HUES6 (cell line): ENCODE measurements around the gene NUDT22.

Source experiments
- H3K27ac ChIP-seq: 2 replicates; pipeline ENCODE4 v1.7.0; 2013; ENCODE audit warnings: low read depth, mild to moderate bottlenecking, low read length, inconsistent platforms
- H3K27me3 ChIP-seq: 2 replicates; pipeline ENCODE4 v1.6.1; 2013; ENCODE audit warnings: low read length; ENCODE audit not compliant: control insufficient read depth, insufficient read depth
- H3K36me3 ChIP-seq: 2 replicates; pipeline ENCODE4 v1.6.1; 2013; ENCODE audit warnings: low read length; ENCODE audit not compliant: control insufficient read depth, insufficient read depth
- H3K4me1 ChIP-seq: 2 replicates; pipeline ENCODE4 v1.6.1; 2013; ENCODE audit warnings: low read length; ENCODE audit not compliant: control insufficient read depth, insufficient read depth
- H3K4me3 ChIP-seq: 2 replicates; pipeline ENCODE4 v1.5.1; 2013; ENCODE audit warnings: low read depth, low read length
- H3K9ac ChIP-seq: one replicate; pipeline ENCODE4 v1.6.1; 2013; ENCODE audit warnings: mild to moderate bottlenecking, low read length
- H3K9me3 ChIP-seq: 2 replicates; pipeline ENCODE4 v1.6.1; 2013; ENCODE audit warnings: low read depth, low read length; ENCODE audit not compliant: control insufficient read depth, insufficient read depth

Gene NUDT22, protein sequence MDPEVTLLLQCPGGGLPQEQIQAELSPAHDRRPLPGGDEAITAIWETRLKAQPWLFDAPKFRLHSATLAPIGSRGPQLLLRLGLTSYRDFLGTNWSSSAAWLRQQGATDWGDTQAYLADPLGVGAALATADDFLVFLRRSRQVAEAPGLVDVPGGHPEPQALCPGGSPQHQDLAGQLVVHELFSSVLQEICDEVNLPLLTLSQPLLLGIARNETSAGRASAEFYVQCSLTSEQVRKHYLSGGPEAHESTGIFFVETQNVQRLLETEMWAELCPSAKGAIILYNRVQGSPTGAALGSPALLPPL

DNA sequence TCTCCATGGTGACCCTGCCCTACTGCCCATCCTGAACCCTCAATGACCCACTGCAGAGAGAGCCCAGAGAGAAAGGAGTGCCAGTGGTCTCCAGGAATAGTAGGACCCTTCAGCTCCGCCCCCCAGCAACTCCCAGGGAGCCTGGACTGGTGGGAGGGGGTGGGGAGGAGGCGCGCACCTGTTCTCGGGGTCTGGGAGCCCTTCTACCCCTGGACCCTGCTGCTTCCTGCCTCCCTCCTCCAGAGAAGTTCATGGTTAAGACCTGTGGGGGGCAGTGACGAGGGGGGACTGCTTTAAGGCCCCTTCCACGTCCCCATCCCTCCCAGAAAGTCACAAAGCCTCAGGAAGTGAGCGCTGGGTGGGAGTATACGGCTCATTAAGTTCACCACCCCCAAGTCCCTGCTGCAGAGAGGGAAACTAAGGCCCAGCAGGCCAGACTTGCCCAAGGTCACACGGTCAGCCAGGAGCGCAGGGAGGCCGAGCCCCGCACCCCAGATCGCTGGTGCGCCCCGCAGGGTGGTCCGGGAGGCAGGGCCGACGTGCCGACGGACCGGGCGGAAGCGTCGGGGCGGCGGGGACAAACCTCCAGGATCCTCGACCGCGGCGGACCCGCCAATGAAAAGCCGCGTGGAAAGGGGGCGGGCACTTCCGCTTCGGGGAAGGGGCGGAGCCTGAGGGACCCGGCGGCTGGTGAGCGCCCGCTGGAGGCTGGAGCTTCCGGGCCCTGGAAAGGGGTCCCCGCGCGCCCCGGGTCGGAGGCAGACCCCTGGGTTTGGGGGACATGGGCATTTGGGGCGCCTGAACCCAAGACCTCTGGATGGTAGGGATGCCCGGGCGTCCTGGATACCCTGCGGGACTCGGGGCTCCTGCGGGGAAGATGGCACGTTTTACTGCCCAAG lies at the start of gene NUDT22, which contains the start of gene TRPT1:
NUDT22 (plus strand) TSS at position 667 of the 899 bp plus-strand sequence. CDS start 379 bp downstream, outside the sequence.
TRPT1 (minus strand) TSS at position 579 of the 899 bp plus-strand sequence; CDS start at position 253, 326 bp downstream.
- H3K36me3 ChIP-seq: peaks cover 22% of the 10 kb centered on the region
- peak within 1 kb of the TSS; percentile 92 for H3K4me3 ChIP-seq
- no peaks in the 10 kb centered on the region for H3K27me3 ChIP-seq
- H3K4me1 ChIP-seq: peaks cover 19% of the 10 kb centered on the region
- no peaks in the 10 kb centered on the region for H3K9me3 ChIP-seq
- peak within 1 kb of the TSS; percentile 83 for H3K9ac ChIP-seq
- peak within 1 kb of the TSS; percentile 59; the same call in 1 of the 2 replicates for H3K27ac ChIP-seq

DNA sequence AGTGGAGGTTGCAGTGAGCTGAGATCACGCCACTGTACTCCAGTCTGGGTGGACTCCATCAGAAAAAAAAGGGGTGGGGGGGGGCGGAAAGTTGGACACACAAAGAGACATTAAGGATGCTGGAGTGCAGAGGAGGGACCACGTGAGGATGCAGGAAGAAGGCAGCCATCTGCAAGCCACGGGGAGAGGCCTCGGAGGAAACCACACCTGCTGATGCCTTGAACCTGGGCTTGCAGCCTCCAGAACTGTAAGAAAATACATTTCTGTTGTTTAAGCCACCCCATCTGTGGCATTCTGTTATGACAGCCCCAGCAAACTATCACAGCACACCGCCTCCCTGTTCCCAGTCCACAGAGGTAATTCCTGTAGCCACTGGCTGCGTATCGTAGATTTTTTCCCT lies 49.3 kb upstream of the NUDT22 start:
- Histone ChIP-seq H3K9ac (no peak overlapping the region), H3K27me3 (no peaks in the 10 kb centered on the region), H3K9me3 (peaks cover 14% of the 10 kb centered on the region), H3K27ac (no peak overlapping the region), H3K4me3 (no peak overlapping the region), H3K36me3 (peaks cover 8% of the 10 kb centered on the region; the same call in 1 of the 2 replicates), H3K4me1 (peaks cover 6% of the 10 kb centered on the region)

DNA sequence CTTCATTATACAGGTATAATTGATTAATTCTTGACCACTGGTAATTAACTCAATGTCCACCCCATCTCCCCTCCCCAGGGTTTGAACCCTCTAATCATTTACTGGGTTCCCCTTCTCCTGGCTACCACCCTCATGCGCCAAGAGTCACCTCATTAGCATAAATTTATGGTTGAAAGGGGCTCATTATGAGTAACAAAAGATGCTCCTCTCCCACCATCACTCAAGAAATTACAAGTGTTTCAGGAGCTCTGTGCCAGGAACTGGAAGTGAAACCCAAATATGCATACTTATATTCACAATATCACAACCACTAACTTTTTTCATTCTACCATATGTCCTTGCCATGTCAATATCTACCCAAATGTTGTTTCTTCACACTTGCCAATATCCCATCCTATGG lies 47.9 kb upstream of the NUDT22 start:
- H3K4me1 ChIP-seq: peaks cover 9% of the 10 kb centered on the region
- no peak overlapping the region for H3K4me3 ChIP-seq
- H3K27me3 ChIP-seq: no peaks in the 10 kb centered on the region

DNA sequence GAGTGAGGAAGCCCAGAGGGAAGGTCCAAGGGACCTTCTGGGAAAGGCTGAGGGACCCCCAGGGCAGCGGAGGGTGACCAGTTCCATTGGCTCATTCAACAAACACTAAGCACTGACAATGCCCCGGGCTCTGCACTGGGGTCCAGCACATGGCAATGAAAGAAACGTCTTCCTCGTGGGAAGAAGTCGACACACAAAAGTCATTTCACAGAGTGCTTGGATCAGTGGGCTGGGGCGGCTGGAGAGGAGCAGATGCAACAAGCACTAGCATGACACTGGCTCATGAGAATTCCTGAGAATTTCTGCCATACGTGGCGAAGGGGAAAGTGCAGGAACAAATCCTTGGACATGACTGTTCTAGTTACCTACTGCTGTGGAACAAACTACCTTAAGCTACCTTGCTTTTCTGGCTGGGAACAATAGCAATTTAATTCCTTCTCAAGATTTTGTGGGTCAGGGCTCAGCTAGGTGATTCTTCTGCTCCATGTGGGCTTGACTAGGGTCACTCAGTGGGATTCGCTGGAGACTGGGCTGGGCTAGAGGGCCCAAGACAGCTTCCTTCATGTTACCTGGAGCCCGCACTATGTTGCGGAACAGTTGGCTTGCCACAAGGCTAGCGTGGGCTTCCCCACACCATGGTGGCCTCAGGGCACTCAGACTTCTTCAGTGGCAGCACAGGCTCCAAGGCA lies 47.0 kb upstream of the NUDT22 start:
- peaks cover 8% of the 10 kb centered on the region; the same call in 1 of the 2 replicates for H3K36me3 ChIP-seq

More for the DNA sequence above, 47.9 kb upstream of the NUDT22 start:
- peaks cover 14% of the 10 kb centered on the region for H3K9me3 ChIP-seq
- H3K27ac ChIP-seq: no peak overlapping the region
- peaks cover 8% of the 10 kb centered on the region; the same call in 1 of the 2 replicates for H3K36me3 ChIP-seq
- H3K9ac ChIP-seq: no peak overlapping the region

DNA sequence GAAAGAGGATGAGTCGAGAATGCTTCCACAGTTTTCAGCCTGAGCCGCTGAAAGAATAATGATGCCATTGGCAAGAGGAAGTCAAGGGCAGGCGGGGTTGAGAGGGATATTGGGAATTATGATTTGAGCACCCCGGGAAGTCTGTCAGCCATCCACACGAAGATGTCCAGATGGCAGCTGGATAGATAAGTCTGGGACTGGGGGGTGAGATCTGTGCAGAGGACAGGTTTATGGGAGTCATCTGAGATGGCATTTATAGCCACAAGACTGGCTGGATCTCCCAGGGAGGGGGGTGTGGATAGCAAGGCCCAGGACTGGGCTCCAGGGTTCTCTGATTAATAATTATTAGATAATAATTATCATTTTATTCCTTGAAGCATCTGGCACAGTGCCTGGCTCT lies 45.2 kb upstream of the NUDT22 start:
- H3K4me1 ChIP-seq: peaks cover 13% of the 10 kb centered on the region
- no peaks in the 10 kb centered on the region for H3K27me3 ChIP-seq
- H3K4me3 ChIP-seq: no peak overlapping the region
- H3K9ac ChIP-seq: no peak overlapping the region
- H3K9me3 ChIP-seq: peaks cover 5% of the 10 kb centered on the region; the same call in 1 of the 2 replicates
- H3K36me3 ChIP-seq: peaks cover 8% of the 10 kb centered on the region; the same call in 1 of the 2 replicates
- no peak overlapping the region for H3K27ac ChIP-seq

More for the DNA sequence above, 47.0 kb upstream of the NUDT22 start:
- no peak overlapping the region for H3K9ac ChIP-seq
- H3K4me3 ChIP-seq: no peak overlapping the region
- peaks cover 7% of the 10 kb centered on the region for H3K9me3 ChIP-seq
- H3K27ac ChIP-seq: no peak overlapping the region
- peaks cover 9% of the 10 kb centered on the region for H3K4me1 ChIP-seq
- H3K27me3 ChIP-seq: no peaks in the 10 kb centered on the region

DNA sequence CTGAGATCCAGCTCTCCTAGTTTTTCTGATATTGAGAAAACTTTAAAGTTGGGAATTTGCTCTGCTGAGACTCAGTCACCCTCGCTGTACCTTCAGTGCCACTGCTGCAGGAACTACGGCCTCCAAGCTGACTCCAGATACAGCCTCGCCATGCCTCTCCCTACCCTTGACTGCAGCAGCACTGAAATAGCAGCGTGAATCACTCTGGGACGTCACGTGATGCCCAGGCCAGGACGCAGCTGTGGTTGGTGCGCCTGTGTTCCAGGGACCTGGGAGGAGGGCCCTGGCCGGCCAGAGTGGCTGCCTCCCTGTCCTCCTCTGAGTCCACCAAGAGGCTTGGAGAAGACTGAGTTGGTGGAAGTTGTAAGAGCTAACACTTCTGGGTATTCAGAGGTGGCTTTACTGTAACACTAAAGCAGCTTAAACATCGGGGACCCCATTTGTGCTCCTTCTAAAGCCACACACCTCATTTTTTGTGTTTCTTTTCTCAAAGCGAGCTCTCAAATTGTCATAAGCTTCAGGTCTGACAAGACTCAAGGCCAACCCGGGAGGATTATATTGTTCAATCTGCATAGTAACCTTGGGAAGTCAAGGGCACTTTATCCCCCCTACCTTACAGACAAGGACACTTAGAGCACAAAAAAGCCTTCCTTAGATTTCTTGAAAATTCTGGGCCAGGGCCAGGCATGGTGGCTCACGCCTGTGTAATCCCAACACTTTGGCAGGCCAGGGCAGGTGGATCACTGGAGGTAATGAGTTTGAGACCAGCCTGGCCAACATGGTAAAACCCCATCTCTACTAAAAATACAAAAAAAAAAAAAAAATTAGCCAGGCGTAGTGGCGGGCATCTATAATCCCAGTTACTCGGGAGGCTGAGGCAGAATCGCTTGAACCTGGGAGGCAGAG lies 44.3 kb upstream of the NUDT22 start:
- Histone ChIP-seq H3K36me3 (peaks cover 8% of the 10 kb centered on the region; the same call in 1 of the 2 replicates), H3K27ac (no peak overlapping the region), H3K27me3 (no peaks in the 10 kb centered on the region), H3K9me3 (peaks cover 5% of the 10 kb centered on the region; the same call in 1 of the 2 replicates), H3K4me3 (no peak overlapping the region), H3K4me1 (peaks cover 13% of the 10 kb centered on the region), H3K9ac (no peak overlapping the region)

DNA sequence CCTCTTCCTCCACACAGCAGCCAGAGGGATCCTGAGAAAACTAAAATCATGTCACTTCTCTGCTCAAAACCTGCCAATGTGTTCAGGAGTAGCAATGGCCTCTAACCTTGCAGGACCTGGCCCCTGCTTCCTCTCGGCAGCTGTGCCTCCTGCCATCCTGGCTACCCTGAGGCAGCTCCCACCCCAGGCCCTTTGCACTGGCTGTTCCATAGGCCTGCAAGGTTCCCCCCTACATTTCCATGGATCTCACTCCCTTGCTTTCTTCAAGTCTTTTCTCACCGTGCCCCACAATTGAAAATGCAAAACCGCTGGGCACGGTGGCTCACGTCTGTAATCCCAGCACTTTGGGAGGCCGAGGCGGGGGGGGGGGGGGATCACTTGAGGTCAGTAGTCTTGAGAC lies 42.2 kb upstream of the NUDT22 start:
- no peak overlapping the region for H3K27ac ChIP-seq
- H3K27me3 ChIP-seq: no peaks in the 10 kb centered on the region
- peaks cover 5% of the 10 kb centered on the region; the same call in 1 of the 2 replicates for H3K9me3 ChIP-seq
- peaks cover 13% of the 10 kb centered on the region for H3K4me1 ChIP-seq
- H3K4me3 ChIP-seq: no peak overlapping the region
- H3K9ac ChIP-seq: peak overlapping the region; percentile 13
- peaks cover 14% of the 10 kb centered on the region for H3K36me3 ChIP-seq

DNA sequence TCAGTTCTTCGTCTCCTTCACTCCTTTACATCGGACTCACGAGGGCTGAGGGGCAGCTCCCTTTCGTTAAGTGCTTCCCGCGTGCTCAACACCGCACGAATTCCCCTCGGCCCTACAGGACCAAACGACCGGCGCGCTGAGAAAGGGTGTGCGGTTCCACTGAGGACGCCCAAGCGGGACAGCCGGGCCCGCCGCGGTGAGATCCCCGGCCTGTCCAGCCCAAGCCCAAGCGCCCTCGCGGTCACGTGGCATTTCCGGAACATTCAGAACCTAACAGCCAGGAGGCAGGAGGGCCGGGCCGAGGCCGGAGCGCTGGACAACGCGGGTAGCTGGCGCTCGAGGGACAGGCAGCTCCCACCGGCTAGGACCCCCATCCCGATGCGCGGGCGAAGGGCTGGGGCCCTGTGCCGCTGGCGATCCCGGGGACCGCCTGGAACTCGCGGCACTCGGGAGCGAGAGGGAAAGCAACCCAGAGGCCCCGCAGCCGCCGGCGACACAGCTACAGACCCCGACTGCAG lies 40.8 kb upstream of the NUDT22 start:
- Histone ChIP-seq H3K4me1 (peaks cover 13% of the 10 kb centered on the region), H3K27ac (peak overlapping the region; percentile 82)

DNA sequence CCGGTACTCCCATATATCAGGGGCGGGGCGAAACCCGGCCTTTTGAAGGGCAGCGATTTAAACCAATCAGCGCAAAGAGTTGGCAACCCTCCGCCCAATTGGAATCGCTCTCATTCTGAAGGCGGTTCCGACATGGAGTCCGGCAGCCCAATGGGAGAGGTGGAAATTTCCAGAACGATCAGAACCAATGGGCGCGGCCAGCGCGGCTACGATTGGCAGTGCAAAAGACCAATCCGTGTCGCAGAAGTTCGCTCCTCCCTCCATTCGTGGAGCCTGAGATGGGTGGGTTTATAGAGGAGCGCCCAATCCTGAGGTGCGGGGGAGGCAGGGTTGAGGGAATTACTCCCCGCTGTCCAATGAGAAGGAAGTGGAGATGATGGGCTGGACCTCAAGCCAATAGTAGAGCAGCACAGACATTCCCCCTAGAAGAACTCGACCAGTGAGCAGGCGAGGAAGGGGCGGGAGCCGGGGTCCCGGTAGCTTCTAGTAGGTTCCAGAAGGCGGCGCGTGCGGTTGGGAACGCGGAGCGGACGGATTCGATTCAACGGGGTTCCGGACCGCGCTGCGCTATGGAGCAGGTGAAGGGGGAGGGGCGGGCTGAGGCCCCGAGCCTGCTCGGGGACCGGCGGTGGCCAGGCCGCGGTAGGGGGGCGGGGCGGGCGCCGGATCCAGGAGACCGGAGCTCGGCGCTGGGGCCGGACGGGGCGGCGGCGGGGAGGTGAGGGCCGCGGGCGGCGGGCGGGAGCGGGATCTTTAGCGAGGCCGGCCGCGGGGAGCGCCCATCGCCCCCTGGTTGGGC lies 40.2 kb upstream of the NUDT22 start, which contains the start of gene STIP1:
STIP1 (plus strand) TSS at position 479 of the 799 bp plus-strand sequence; CDS start at position 570, 91 bp downstream.
- H3K4me1 ChIP-seq: peaks cover 13% of the 10 kb centered on the region
- H3K36me3 ChIP-seq: peaks cover 19% of the 10 kb centered on the region
- peak within 1 kb of the TSS; percentile 75 for H3K4me3 ChIP-seq
- peak within 1 kb of the TSS; percentile 82 for H3K27ac ChIP-seq
- no peaks in the 10 kb centered on the region for H3K27me3 ChIP-seq
- H3K9me3 ChIP-seq: no peaks in the 10 kb centered on the region
- H3K9ac ChIP-seq: peak within 1 kb of the TSS; percentile 89

More for the DNA sequence above, 40.8 kb upstream of the NUDT22 start:
- H3K9ac ChIP-seq: peak overlapping the region; percentile 89
- H3K4me3 ChIP-seq: peak overlapping the region; percentile 75
- H3K27me3 ChIP-seq: no peaks in the 10 kb centered on the region
- no peaks in the 10 kb centered on the region for H3K9me3 ChIP-seq
- H3K36me3 ChIP-seq: peaks cover 14% of the 10 kb centered on the region
